SK-N-SH treated with all-trans-retinoic acid at 6 μM for 48 hours (cell line): ENCODE measurements around the gene CTNND2.

Experiments
- CSDC2 ChIP-seq: fragments of 250-450 bp; sonication (Bioruptor Pico); IDR thresholded peaks from 2 replicates; pipeline ENCODE4 v1.5.0; 2020; ENCODE audit warnings: mild to moderate bottlenecking, moderate library complexity
- PPARA ChIP-seq: fragments of 250-450 bp; sonication (Bioruptor Pico); IDR thresholded peaks from 2 replicates; pipeline ENCODE4 v1.5.0; 2020; ENCODE audit warnings: mild to moderate bottlenecking, borderline replicate concordance
- ZNF8 ChIP-seq: fragments of 450-650 bp; formaldehyde crosslinking; IDR thresholded peaks from 2 replicates; pipeline ENCODE4 v1.5.0; 2020; ENCODE audit warnings: mild to moderate bottlenecking, moderate library complexity

- TF ChIP-seq ZNF8 (CRISPR knock-in tag), result no peak
- no peak for TF ChIP-seq CSDC2
- no peak for TF ChIP-seq PPARA (CRISPR knock-in tag)
Observed at GRCh38 chr5:11620172-11620571, 284.1 kb downstream of the CTNND2 start.
